Suprapubic skin (tissue), 4 donors: ENCODE measurements around the gene LMF1.

Experiments
- EP300 ChIP-seq: sonication (generic); formaldehyde crosslinking; IDR thresholded peaks from one replicate; pipeline ENCODE4 v1.6.1; 2017; ENCODE audit warnings: antibody characterized with exemption
- POLR2A ChIP-seq, 2 donors: fragments of 450-650 bp; IDR thresholded peaks; one replicate each; pipeline ENCODE4 v1.6.1; 2017; ENCODE audit warnings: antibody characterized with exemption in 2 of 2, mild to moderate bottlenecking in 2 of 2, moderate library complexity in 2 of 2
- POLR2AphosphoS5 ChIP-seq, 3 donors: sonication (generic); formaldehyde crosslinking; IDR thresholded peaks; one replicate each; pipeline ENCODE4 v1.6.1; 2017; ENCODE audit warnings: antibody characterized with exemption in 3 of 3
- TF ChIP-seq, protein P1 (sequence below), 2 donors: fragments of 200-600 bp in 1 of 2; fragments of 450-650 bp in 1 of 2; sonication (generic) in 1 of 2; IDR thresholded peaks; one replicate each; pipeline ENCODE4 v1.5.1; 2016 to 2019; ENCODE audit warnings: antibody characterized with exemption in 2 of 2, mild to moderate bottlenecking in 1 of 2, moderate library complexity in 1 of 2

GRCh38 chr16:927406-927805 lies 43.4 kb downstream of the LMF1 start:
- TF ChIP-seq POLR2A (IDR thresholded peaks at IDR 0.05) (no peak), EP300 (no peak), POLR2AphosphoS5 (IDR thresholded peaks at IDR 0.05) (no peak)
- TF ChIP-seq, protein P1, sequence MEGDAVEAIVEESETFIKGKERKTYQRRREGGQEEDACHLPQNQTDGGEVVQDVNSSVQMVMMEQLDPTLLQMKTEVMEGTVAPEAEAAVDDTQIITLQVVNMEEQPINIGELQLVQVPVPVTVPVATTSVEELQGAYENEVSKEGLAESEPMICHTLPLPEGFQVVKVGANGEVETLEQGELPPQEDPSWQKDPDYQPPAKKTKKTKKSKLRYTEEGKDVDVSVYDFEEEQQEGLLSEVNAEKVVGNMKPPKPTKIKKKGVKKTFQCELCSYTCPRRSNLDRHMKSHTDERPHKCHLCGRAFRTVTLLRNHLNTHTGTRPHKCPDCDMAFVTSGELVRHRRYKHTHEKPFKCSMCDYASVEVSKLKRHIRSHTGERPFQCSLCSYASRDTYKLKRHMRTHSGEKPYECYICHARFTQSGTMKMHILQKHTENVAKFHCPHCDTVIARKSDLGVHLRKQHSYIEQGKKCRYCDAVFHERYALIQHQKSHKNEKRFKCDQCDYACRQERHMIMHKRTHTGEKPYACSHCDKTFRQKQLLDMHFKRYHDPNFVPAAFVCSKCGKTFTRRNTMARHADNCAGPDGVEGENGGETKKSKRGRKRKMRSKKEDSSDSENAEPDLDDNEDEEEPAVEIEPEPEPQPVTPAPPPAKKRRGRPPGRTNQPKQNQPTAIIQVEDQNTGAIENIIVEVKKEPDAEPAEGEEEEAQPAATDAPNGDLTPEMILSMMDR (IDR thresholded peaks at IDR 0.05) = no peak
